HepG2 (cell line): Measurements from ENCODE around the gene UBE2C. TPM values are rescaled to one million over a fixed set of nuclear protein-coding genes. Genes with fewer than 3 reads are reported as not detected.

ENCODE experiments used
- ASH2L ChIP-seq: fragments of 300-600, 200-600 bp; sonication (generic); IDR thresholded peaks from 2 replicates; pipeline ENCODE4 v1.7.0; 2017; ENCODE audit warnings: low read depth, mild to moderate bottlenecking, moderate library complexity, mixed read lengths, low read length; ENCODE audit not compliant: insufficient read length
- CHCHD3 ChIP-seq: sonication (generic); formaldehyde crosslinking; IDR thresholded peaks from 2 replicates; pipeline ENCODE4 v1.8.0; 2022; ENCODE audit warnings: mild to moderate bottlenecking, missing genetic modification reagents, moderate library complexity
- ESRRA ChIP-seq: sonication (generic); formaldehyde crosslinking; IDR thresholded peaks from 2 replicates; pipeline ENCODE4 v1.5.1; 2020; ENCODE audit warnings: mild to moderate bottlenecking, low read depth, missing genetic modification reagents
- HNF4A ChIP-seq: sonication (generic); formaldehyde crosslinking; IDR thresholded peaks from 2 replicates; pipeline ENCODE4 v1.4.0; 2020; ENCODE audit warnings: missing genetic modification reagents
- HNF4G ChIP-seq, 2 experiments: sonication (generic) in 1 of 2; formaldehyde crosslinking in 1 of 2; IDR thresholded peaks; 2 replicates each; pipeline versions ENCODE4 v1.4.0 to v1.6.1; 2011 to 2020; ENCODE audit warnings: borderline replicate concordance in 2 of 2, low read depth in 2 of 2, mild to moderate bottlenecking in 2 of 2, low read length in 1 of 2, missing genetic modification reagents in 1 of 2, moderate library complexity in 1 of 2
- KDM5B ChIP-seq: sonication (generic); formaldehyde crosslinking; IDR thresholded peaks from 2 replicates; pipeline ENCODE4 v1.4.0; 2020; ENCODE audit warnings: missing genetic modification reagents, mild to moderate bottlenecking, borderline replicate concordance
- NFKBIZ ChIP-seq: IDR thresholded peaks from 2 replicates; pipeline ENCODE4 v1.6.1; 2018; ENCODE audit warnings: missing genetic modification reagents, missing compliant biosample characterization
- NFRKB ChIP-seq: fragments of 450-650 bp; IDR thresholded peaks from 2 replicates; pipeline ENCODE4 v1.6.1; 2017
- RAD21 ChIP-seq: fragments of 450-650 bp; formaldehyde crosslinking; IDR thresholded peaks from 2 replicates; pipeline ENCODE4 v1.5.0; 2020; ENCODE audit warnings: mild to moderate bottlenecking
- SALL1 ChIP-seq: sonication (generic); formaldehyde crosslinking; IDR thresholded peaks from 2 replicates; pipeline ENCODE4 v1.8.0; 2022; ENCODE audit warnings: mild to moderate bottlenecking, missing genetic modification reagents
- SKI ChIP-seq: fragments of 450-650 bp; IDR thresholded peaks from one replicate; pipeline ENCODE4 v1.6.1; 2018; ENCODE audit warnings: mild to moderate bottlenecking; ENCODE audit not compliant: partially characterized antibody
- TBX2 ChIP-seq: sonication (generic); formaldehyde crosslinking; IDR thresholded peaks from 2 replicates; pipeline ENCODE4 v1.5.0; 2020; ENCODE audit warnings: missing genetic modification reagents, mild to moderate bottlenecking, borderline replicate concordance
- TCF7 ChIP-seq: sonication (generic); IDR thresholded peaks from 2 replicates; pipeline ENCODE4 v1.6.1; 2016; ENCODE audit warnings: antibody characterized with exemption, low read depth
- ZNF329 ChIP-seq: sonication (generic); formaldehyde crosslinking; IDR thresholded peaks from 2 replicates; pipeline ENCODE4 v1.9.0; 2021; ENCODE audit warnings: low read depth, mild to moderate bottlenecking, missing genetic modification reagents
- ZNF615 ChIP-seq: sonication (generic); formaldehyde crosslinking; IDR thresholded peaks from 2 replicates; pipeline ENCODE4 v1.5.0; 2020; ENCODE audit warnings: mild to moderate bottlenecking, missing genetic modification reagents, borderline replicate concordance
- ZNF766 ChIP-seq: sonication (generic); formaldehyde crosslinking; IDR thresholded peaks from 2 replicates; pipeline ENCODE4 v1.5.0; 2020; ENCODE audit warnings: missing genetic modification reagents, borderline replicate concordance
- polyA plus RNA-seq, 8 experiments: library from polyadenylated mRNA; depleted of rRNA in 3 of 8; stranded (reverse) in 7 of 8; unstranded in 1 of 8; fragments of >200 nt; fragmentation: Illumina TruSeq in 4 of 8; extraction: Trizol in 4 of 8; gene quantifications; 2 replicates each; pipeline versions ENCODE4 v1.2.1 to v1.2.3, GENCODE V29; 2011 to 2016; ENCODE audit warnings: low read depth in 4 of 8, missing spikeins in 1 of 8, mixed read lengths in 1 of 8; ENCODE audit not compliant: insufficient read depth in 1 of 8
- total RNA-seq, 5 experiments: library from RNA; depleted of rRNA; stranded (reverse); fragments of >200 nt; fragmentation: Illumina TruSeq; extraction: Trizol; gene quantifications; 2 replicates each; pipeline ENCODE4 v1.2.3, GENCODE V29; 2016; ENCODE audit warnings: low read depth in 1 of 5
- TF ChIP-seq, protein P1 (sequence below): sonication (generic); formaldehyde crosslinking; IDR thresholded peaks from 2 replicates; pipeline ENCODE4 v1.5.1; 2020; ENCODE audit warnings: missing genetic modification reagents, mild to moderate bottlenecking, borderline replicate concordance
- TF ChIP-seq, protein P2 (sequence below): sonication (generic); formaldehyde crosslinking; IDR thresholded peaks from 2 replicates; pipeline ENCODE4 v1.4.0; 2020; ENCODE audit warnings: missing genetic modification reagents
- TF ChIP-seq, protein P3 (sequence below): sonication (generic); formaldehyde crosslinking; IDR thresholded peaks from 2 replicates; pipeline ENCODE4 v1.8.0; 2022; ENCODE audit warnings: low read depth, missing genetic modification reagents
- TF ChIP-seq, protein P4 (sequence below): sonication (generic); formaldehyde crosslinking; IDR thresholded peaks from 2 replicates; pipeline ENCODE4 v1.8.0; 2022; ENCODE audit warnings: mild to moderate bottlenecking, missing genetic modification reagents
- TF ChIP-seq, protein P5 (sequence below): IDR thresholded peaks from 2 replicates; pipeline ENCODE4 v1.6.1; 2016; ENCODE audit warnings: low read depth
- TF ChIP-seq, protein P6 (sequence below): IDR thresholded peaks from 2 replicates; pipeline ENCODE4 v1.6.1; 2016; ENCODE audit warnings: missing genetic modification reagents, missing compliant biosample characterization
- TF ChIP-seq, protein P7 (sequence below): sonication (generic); formaldehyde crosslinking; IDR thresholded peaks from 2 replicates; pipeline ENCODE4 v1.5.0; 2020; ENCODE audit warnings: missing genetic modification reagents

Gene UBE2C
- total and polyA plus RNA-seq, 2 of the 13 experiments (the other 11 are each of a cell fraction or from before 2014, with no cell fraction given), result 100 to 123 TPM

DNA sequence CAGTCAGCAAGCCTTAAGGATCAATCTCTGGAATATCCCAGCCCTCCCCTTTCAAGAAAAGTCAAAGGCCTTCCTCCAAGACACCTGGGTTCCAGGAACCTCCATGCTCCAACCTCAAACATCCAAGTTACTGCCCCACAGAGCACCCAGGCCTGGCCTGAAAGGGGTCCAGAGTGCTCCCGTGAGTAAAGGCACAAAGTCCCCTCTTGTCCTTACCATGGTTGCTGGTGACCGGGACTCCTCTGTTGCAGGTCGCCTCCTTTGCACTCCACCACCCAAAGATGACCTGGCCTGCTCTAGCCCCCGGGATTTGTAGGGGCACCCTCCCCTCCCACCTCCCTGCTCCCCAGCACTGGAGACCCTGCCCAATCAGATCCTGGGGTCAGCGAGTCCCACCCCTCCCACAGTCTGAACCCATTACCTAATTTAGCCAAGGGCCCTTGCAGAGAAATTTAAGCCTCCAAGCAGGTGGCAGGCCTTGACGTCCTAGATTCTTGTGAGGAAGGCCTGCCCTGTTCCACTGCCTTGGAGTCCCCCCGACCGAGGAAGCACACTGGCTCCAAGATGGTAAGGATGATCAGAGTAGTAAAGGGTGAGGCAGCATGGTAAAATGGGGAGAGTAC is 14.7 kb downstream of the UBE2C start, which contains the start of gene TNNC2 (continued):
- TF ChIP-seq, protein P1, sequence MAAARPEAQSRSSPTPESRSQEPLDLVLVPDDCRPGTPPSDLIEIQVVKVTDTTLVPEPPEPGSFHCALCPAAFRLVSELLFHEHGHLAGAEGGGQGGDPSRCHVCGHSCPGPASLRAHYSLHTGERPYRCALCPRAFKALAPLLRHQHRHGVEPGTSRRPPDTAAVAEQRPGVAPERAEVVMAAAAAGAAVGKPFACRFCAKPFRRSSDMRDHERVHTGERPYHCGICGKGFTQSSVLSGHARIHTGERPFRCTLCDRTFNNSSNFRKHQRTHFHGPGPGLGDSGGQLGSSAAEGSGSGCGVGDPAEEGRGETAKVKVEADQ, result no peak
- TF ChIP-seq NFRKB, result no peak
- TF ChIP-seq, protein P2, sequence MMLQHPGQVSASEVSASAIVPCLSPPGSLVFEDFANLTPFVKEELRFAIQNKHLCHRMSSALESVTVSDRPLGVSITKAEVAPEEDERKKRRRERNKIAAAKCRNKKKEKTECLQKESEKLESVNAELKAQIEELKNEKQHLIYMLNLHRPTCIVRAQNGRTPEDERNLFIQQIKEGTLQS (CRISPR knock-in tag), result peak; percentile 0; the same call in 1 of the 2 replicates
- peak; percentile 51; the same call in 1 of the 2 replicates for TF ChIP-seq ESRRA (CRISPR knock-in tag)
- TF ChIP-seq KDM5B, result no peak
- TF ChIP-seq RAD21 (CRISPR knock-in tag), result peak; percentile 1; the same call in 1 of the 2 replicates
- peak; percentile 7; the same call in 1 of the 2 replicates for TF ChIP-seq SALL1 (CRISPR knock-in tag)
- TF ChIP-seq, protein P3, sequence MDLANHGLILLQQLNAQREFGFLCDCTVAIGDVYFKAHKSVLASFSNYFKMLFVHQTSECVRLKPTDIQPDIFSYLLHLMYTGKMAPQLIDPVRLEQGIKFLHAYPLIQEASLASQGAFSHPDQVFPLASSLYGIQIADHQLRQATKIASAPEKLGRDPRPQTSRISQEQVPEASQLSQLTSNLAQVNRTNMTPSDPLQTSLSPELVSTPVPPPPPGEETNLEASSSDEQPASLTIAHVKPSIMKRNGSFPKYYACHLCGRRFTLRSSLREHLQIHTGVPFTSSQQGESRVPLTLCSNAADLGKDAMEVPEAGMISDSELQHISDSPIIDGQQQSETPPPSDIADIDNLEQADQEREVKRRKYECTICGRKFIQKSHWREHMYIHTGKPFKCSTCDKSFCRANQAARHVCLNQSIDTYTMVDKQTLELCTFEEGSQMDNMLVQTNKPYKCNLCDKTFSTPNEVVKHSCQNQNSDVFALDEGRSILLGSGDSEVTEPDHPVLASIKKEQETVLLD (CRISPR knock-in tag), result no peak
- TF ChIP-seq ZNF615 (CRISPR knock-in tag), result no peak
- TF ChIP-seq ZNF329 (CRISPR knock-in tag), result no peak
- peak; percentile 64; the same call in 1 of the 2 replicates for TF ChIP-seq HNF4G (IDR thresholded peaks at IDR 0.05; ENCODE audit: borderline replicate concordance, low read depth, low read length)
- TF ChIP-seq HNF4G (CRISPR knock-in tag; IDR thresholded peaks at IDR 0.05; ENCODE audit: borderline replicate concordance, low read depth), result no peak
- TF ChIP-seq, protein P4, sequence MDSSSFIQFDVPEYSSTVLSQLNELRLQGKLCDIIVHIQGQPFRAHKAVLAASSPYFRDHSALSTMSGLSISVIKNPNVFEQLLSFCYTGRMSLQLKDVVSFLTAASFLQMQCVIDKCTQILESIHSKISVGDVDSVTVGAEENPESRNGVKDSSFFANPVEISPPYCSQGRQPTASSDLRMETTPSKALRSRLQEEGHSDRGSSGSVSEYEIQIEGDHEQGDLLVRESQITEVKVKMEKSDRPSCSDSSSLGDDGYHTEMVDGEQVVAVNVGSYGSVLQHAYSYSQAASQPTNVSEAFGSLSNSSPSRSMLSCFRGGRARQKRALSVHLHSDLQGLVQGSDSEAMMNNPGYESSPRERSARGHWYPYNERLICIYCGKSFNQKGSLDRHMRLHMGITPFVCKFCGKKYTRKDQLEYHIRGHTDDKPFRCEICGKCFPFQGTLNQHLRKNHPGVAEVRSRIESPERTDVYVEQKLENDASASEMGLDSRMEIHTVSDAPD (CRISPR knock-in tag), result no peak
- TF ChIP-seq ZNF766 (CRISPR knock-in tag), result peak; percentile 7; the same call in 1 of the 2 replicates
- TF ChIP-seq TCF7, result no peak
- TF ChIP-seq, protein P5, sequence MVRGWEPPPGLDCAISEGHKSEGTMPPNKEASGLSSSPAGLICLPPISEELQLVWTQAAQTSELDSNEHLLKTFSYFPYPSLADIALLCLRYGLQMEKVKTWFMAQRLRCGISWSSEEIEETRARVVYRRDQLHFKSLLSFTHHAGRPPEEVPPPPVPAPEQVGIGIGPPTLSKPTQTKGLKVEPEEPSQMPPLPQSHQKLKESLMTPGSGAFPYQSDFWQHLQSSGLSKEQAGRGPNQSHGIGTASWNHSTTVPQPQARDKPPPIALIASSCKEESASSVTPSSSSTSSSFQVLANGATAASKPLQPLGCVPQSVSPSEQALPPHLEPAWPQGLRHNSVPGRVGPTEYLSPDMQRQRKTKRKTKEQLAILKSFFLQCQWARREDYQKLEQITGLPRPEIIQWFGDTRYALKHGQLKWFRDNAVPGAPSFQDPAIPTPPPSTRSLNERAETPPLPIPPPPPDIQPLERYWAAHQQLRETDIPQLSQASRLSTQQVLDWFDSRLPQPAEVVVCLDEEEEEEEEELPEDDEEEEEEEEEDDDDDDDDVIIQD (CRISPR knock-in tag), result no peak
- peak; percentile 34; the same call in 1 of the 2 replicates for TF ChIP-seq TBX2
- TF ChIP-seq HNF4A (CRISPR knock-in tag), result peak; percentile 84
- TF ChIP-seq CHCHD3 (CRISPR knock-in tag), result no peak
- TF ChIP-seq ASH2L, result peak; percentile 43
- no peak for TF ChIP-seq SKI
- TF ChIP-seq, protein P6, sequence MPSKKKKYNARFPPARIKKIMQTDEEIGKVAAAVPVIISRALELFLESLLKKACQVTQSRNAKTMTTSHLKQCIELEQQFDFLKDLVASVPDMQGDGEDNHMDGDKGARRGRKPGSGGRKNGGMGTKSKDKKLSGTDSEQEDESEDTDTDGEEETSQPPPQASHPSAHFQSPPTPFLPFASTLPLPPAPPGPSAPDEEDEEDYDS (CRISPR knock-in tag), result no peak
- TF ChIP-seq, protein P7, sequence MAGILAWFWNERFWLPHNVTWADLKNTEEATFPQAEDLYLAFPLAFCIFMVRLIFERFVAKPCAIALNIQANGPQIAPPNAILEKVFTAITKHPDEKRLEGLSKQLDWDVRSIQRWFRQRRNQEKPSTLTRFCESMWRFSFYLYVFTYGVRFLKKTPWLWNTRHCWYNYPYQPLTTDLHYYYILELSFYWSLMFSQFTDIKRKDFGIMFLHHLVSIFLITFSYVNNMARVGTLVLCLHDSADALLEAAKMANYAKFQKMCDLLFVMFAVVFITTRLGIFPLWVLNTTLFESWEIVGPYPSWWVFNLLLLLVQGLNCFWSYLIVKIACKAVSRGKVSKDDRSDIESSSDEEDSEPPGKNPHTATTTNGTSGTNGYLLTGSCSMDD (CRISPR knock-in tag), result no peak
- TF ChIP-seq NFKBIZ, result no peak
